ENCODE data around the gene FTCD. TPM values are rescaled to one million over a fixed set of nuclear protein-coding genes. Genes with fewer than 3 reads are reported as not detected.
A peak's percentile ranks its signal among the peaks of the same experiment; 100 is the strongest.

FTCD gene
- total and polyA plus RNA-seq, 2 of the 8 experiments (the other 6 are each of a cell fraction or from before 2014, with no cell fraction given), result 3.3 to 4.9 TPM

DNA sequence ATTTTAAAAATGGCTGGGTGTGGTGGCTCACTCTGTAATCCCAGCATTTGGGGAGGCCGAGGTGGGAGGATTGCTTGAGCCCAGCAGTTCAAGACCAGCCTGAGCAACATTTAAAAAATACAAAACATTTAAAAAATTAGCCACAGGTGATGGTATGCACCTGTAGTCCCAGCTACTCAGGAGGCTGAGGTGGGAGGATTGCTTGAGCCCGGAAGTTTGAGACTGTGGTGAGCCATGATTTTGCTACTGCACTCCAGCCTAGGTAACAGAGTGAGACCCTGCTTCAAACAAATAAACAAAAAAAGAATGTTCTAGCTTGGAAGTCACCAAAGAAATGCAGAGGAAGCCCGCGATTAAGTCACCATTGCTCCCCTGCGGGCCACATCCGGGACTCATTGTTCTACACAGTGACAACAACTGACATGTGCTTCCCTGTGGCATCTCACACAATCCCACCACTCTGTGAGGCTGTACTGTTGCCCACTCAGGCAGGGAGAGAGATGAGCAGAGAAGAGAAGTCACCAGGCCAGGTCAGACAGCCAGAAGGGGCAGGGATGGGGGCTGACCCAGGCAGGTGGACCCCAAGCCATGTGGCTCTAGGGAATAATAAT, 47.3 kb upstream of the FTCD start:
- DNase-seq (ENCODE audit: low read depth in 1 of 2, low spot score in 2 of 2) (no peak), FAIRE-seq (no peak)
- 85% methylated on average over 6 of the region's 6 CpGs; no CpG with 5 or more reads in 1 of the 2 experiments for WGBS, 2 experiments (ENCODE audit: extremely low coverage in 1 of 2, insufficient coverage in 1 of 2, insufficient read length in 1 of 2, insufficient replicate concordance in 2 of 2, low coverage in 1 of 2, low lambda C conversion rate in 2 of 2, missing lambda C conversion rate in 1 of 2)
- Histone ChIP-seq H3K9ac (replicated peaks in 1 of 4; ENCODE audit: extremely low read depth in 1 of 4, low read depth in 3 of 4, low read length in 3 of 4) (no peak overlapping the region), H2BK120ac (replicated peaks; ENCODE audit: low read depth, low read length) (no peak overlapping the region), H3K36me3 (ENCODE audit: control insufficient read depth in 2 of 4, insufficient read depth in 4 of 4, low read length in 3 of 4) (peaks cover 10 to 44% (median 31%) of the 10 kb centered on the region in 4 experiments; a peak in 7 of 8 replicates), H3K14ac (ENCODE audit: insufficient read length) (no peak overlapping the region), H2BK5ac (ENCODE audit: low read depth, low read length) (no peak overlapping the region), H3K4me3 (ENCODE audit: extremely low read depth in 1 of 4, insufficient read depth in 2 of 4, low read depth in 3 of 4, low read length in 4 of 4) (no peak overlapping the region), H2AK5ac (ENCODE audit: low read depth, low read length) (no peak overlapping the region), H3K23ac (ENCODE audit: insufficient read length) (no peak overlapping the region), H3K23me2 (ENCODE audit: low read depth, low read length) (no peaks in the 10 kb centered on the region), H4K8ac (ENCODE audit: extremely low read depth, insufficient read depth, low read length) (no peak overlapping the region), H3K4me2 (ENCODE audit: insufficient read depth in 1 of 2, low read depth in 2 of 2, low read length in 2 of 2) (no peak overlapping the region), H4K5ac (ENCODE audit: insufficient read length, low read depth, low read length) (no peak overlapping the region), H2AFZ (ENCODE audit: low read length) (no peak overlapping the region), H3K27me3 (replicated peaks in 1 of 4; ENCODE audit: control insufficient read depth in 3 of 4, extremely low read depth in 1 of 4, insufficient read depth in 3 of 4, low read length in 3 of 4) (no peaks in the 10 kb centered on the region), H3K79me2 (ENCODE audit: control insufficient read depth in 1 of 2, insufficient read depth in 2 of 2, low read length in 2 of 2) (no peaks in the 10 kb centered on the region), H4K91ac (replicated peaks; ENCODE audit: insufficient read length, low read length) (no peak overlapping the region), H2BK12ac (ENCODE audit: low read depth, low read length) (no peak overlapping the region), H3K79me1 (ENCODE audit: low read depth, low read length) (no peaks in the 10 kb centered on the region), H3K4me1 (replicated peaks in 1 of 4; ENCODE audit: control insufficient read depth in 3 of 4, insufficient read depth in 4 of 4, low read length in 3 of 4) (no peaks in the 10 kb centered on the region), H4K20me1 (replicated peaks in 1 of 2; ENCODE audit: control insufficient read depth in 1 of 2, insufficient read depth in 2 of 2, low read length in 2 of 2) (peaks cover 0 to 12% of the 10 kb centered on the region in 2 experiments), H3K56ac (replicated peaks; ENCODE audit: insufficient read length, low read depth, low read length) (no peak overlapping the region), H2BK20ac (ENCODE audit: low read length) (no peak overlapping the region), H2BK15ac (ENCODE audit: low read length) (no peak overlapping the region), H3K9me3 (ENCODE audit: insufficient read depth in 2 of 2, low read depth in 1 of 2, low read length in 1 of 2) (no peaks in the 10 kb centered on the region), H3K4ac (replicated peaks; ENCODE audit: insufficient read length, low read depth, low read length) (no peak overlapping the region), H3K18ac (ENCODE audit: extremely low read depth, low read length) (no peak overlapping the region), H3K27ac (ENCODE audit: low read depth, low read length) (peak overlapping the region; percentile 15; the same call in 1 of the 2 replicates)
- ChIA-PET CTCF (ENCODE audit: partially characterized antibody) (interaction anchor here (0.8 to 1.5 kb wide), 4 partner anchors 13 to 50 kb away, joined by 3 to 5 read pairs (median 3); no protein-coding TSS in a partner anchor), POLR2A (ENCODE audit: partially characterized antibody) (interaction anchor here (0.6 to 1.2 kb wide), 3 partner anchors 9 to 116 kb away, joined by 3 read pairs; no protein-coding TSS in a partner anchor)
- TF ChIP-seq CBX8 (IDR thresholded peaks at IDR 0.05; ENCODE audit: borderline replicate concordance, low read depth, low read length), result no peak
- TF ChIP-seq SRF (IDR thresholded peaks at IDR 0.05; ENCODE audit: low read depth, low read length), result no peak
- TF ChIP-seq ASH2L (IDR thresholded peaks at IDR 0.05; ENCODE audit: low read length), result no peak
- no peak for TF ChIP-seq CHD2 (IDR thresholded peaks at IDR 0.05; ENCODE audit: low read length)
- no peak for TF ChIP-seq GTF2F1 (IDR thresholded peaks at IDR 0.05; ENCODE audit: borderline replicate concordance, low read depth, low read length)
- TF ChIP-seq NRF1 (IDR thresholded peaks at IDR 0.05; ENCODE audit: low read depth, low read length), result no peak
- no peak for TF ChIP-seq RXRA (IDR thresholded peaks at IDR 0.05; ENCODE audit: insufficient read depth, low read depth, low read length)
- TF ChIP-seq RFX5 (IDR thresholded peaks at IDR 0.05; ENCODE audit: borderline replicate concordance, low read depth, low read length), result no peak
- TF ChIP-seq, protein P1, sequence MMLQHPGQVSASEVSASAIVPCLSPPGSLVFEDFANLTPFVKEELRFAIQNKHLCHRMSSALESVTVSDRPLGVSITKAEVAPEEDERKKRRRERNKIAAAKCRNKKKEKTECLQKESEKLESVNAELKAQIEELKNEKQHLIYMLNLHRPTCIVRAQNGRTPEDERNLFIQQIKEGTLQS (IDR thresholded peaks at IDR 0.05; ENCODE audit: insufficient read depth, low read depth, low read length), result no peak
- TF ChIP-seq SUZ12 (IDR thresholded peaks at IDR 0.05; ENCODE audit: low read length), result no peak
- no peak for TF ChIP-seq HDAC2 (IDR thresholded peaks at IDR 0.05; ENCODE audit: borderline replicate concordance in 1 of 2, low read depth in 2 of 2, low read length in 2 of 2)
- TF ChIP-seq POLR2AphosphoS5 (IDR thresholded peaks at IDR 0.05; ENCODE audit: low read depth, low read length), result no peak
- no peak for TF ChIP-seq JUND (IDR thresholded peaks at IDR 0.05; ENCODE audit: low read length)

Measured in H1 (cell line).